ENCODE results near the gene TIAM1. TPM values are rescaled to one million over a fixed set of nuclear protein-coding genes. Genes with fewer than 3 reads are reported as not detected.

TIAM1 gene
- total RNA-seq, 2 experiments from 2014 or later = 34.9 to 38.5 TPM

DNA sequence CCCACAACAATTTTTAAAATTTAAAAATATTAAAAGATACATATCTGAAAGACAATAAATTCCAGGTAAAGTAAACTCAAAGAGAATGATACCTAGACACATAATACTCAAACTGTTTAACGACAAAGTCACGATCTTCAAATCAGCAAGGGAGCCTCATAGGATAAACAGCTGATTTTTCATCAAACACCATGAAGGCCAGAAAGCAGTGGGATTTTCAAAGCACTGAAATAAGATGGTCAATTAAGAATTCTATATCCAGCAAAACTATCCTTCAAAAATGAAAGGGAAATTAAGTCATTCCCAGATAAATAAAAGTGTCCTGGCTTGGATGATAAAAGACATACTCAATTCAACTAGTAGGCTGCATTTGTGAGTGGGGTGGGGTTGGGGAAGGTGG lies 100.5 kb downstream of the TIAM1 start:
- H3K4me3 Mint-ChIP-seq = no peak overlapping the region
- ATAC-seq (no peak), DNase-seq (no peak)
- no peaks in the 10 kb centered on the region for H3K4me1 Mint-ChIP-seq (ENCODE audit: low read depth)
- H3K36me3 Mint-ChIP-seq (ENCODE audit: low read depth) = peaks cover 54% of the 10 kb centered on the region
- no peak overlapping the region for H3K27ac Mint-ChIP-seq
- peaks cover 25% of the 10 kb centered on the region for H3K9me3 Mint-ChIP-seq
- no peaks in the 10 kb centered on the region for H3K27me3 Mint-ChIP-seq
- intact Hi-C loops (cut with micrococcal nuclease) = no loop called here
- POLR2A ChIA-PET = interaction anchor here (1.0 kb wide), 1 partner anchor 20 kb away, joined by 3 read pairs; no protein-coding TSS in a partner anchor
- TF ChIP-seq, protein P1, sequence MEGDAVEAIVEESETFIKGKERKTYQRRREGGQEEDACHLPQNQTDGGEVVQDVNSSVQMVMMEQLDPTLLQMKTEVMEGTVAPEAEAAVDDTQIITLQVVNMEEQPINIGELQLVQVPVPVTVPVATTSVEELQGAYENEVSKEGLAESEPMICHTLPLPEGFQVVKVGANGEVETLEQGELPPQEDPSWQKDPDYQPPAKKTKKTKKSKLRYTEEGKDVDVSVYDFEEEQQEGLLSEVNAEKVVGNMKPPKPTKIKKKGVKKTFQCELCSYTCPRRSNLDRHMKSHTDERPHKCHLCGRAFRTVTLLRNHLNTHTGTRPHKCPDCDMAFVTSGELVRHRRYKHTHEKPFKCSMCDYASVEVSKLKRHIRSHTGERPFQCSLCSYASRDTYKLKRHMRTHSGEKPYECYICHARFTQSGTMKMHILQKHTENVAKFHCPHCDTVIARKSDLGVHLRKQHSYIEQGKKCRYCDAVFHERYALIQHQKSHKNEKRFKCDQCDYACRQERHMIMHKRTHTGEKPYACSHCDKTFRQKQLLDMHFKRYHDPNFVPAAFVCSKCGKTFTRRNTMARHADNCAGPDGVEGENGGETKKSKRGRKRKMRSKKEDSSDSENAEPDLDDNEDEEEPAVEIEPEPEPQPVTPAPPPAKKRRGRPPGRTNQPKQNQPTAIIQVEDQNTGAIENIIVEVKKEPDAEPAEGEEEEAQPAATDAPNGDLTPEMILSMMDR (IDR thresholded peaks at IDR 0.05) = no peak
- CTCF ChIA-PET = interaction anchor here (0.9 to 1.5 kb wide), 3 partner anchors 10 to 337 kb away, joined by 3 to 8 read pairs (median 3); no protein-coding TSS in a partner anchor

DNA sequence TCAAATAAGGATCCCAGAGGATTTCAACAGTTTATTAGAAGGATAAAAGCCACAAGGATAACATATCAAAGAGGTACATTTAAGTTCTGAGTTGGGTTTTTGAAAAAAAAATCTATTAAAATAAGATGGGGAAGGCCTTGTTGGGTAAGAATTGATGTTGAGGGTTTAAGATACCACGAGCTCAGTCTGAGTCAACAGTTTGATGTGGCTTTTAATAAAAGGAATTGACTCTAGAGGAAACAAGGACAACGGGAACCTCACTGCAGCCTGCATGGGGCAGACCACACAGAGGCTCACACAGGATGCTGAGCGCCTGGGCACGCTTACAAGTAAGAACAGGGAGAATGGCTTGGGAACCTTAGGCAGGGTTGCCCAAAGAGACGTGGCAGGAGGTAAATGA lies 107.5 kb downstream of the TIAM1 start:
- Mint-ChIP-seq H3K27me3 (no peaks in the 10 kb centered on the region), H3K36me3 (ENCODE audit: low read depth) (peaks cover 29% of the 10 kb centered on the region), H3K27ac (peak overlapping the region; percentile 3), H3K4me1 (ENCODE audit: low read depth) (peaks cover 19% of the 10 kb centered on the region), H3K4me3 (no peak overlapping the region), H3K9me3 (peaks cover 10% of the 10 kb centered on the region)
- peak; percentile 85 for ATAC-seq
- TF ChIP-seq, protein P1 (IDR thresholded peaks at IDR 0.05) = no peak
- intact Hi-C loops (cut with micrococcal nuclease) = no loop called here
- POLR2A ChIA-PET = interaction anchor here (0.8 to 1.0 kb wide), 3 partner anchors 43 to 323 kb away, joined by 3 read pairs; no protein-coding TSS in a partner anchor
- CTCF ChIA-PET = interaction anchor here (0.6 to 1.3 kb wide), 4 partner anchors 22 to 137 kb away, joined by 3 to 5 read pairs (median 3); no protein-coding TSS in a partner anchor
- DNase-seq = peak; percentile 60

DNA sequence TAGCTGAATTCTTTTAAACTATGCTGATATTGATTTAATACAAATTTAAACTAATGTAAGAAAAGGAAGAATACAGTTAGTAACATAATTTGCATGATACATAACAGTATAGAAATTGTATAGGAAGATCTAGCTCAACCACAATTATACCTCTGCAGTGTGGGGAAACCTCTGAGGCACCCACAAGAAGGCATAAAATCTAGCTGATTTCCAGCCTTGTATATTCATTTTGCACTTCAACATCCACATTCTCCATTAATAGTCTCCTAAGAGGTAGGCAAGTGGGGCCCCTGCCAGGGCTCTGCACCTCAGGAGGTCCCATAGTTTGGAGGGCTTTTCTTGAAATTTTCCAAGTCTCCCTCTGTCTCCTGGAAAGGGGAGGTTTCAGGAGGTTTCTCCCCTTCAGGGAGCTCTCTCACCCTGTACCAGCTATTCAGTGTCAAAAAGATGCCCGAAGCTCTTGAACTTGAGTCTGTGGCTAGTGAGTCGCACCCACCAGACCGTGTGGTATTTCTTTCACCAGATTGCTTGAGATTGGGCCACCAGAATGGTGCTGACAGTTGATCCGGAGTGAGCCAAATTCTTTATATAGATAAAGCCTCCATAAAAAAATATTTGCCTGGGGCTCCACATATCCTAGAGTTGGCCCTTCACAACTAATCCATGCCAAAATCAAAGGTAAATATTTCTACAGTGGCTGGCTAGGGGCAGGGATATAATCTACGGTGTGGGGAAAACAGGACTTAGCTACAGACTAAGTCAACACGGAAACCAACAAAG lies 108.2 kb downstream of the TIAM1 start:
- no peaks in the 10 kb centered on the region for H3K27me3 Mint-ChIP-seq
- peaks cover 5% of the 10 kb centered on the region for H3K9me3 Mint-ChIP-seq
- ATAC-seq = peak; percentile 48
- TF ChIP-seq, protein P1 (IDR thresholded peaks at IDR 0.05) = no peak
- POLR2A ChIA-PET = interaction anchor here (0.8 to 1.0 kb wide), 3 partner anchors 43 to 323 kb away, joined by 3 read pairs; no protein-coding TSS in a partner anchor
- no peak overlapping the region for H3K4me3 Mint-ChIP-seq
- peaks cover 24% of the 10 kb centered on the region for H3K36me3 Mint-ChIP-seq (ENCODE audit: low read depth)
- no peak overlapping the region for H3K27ac Mint-ChIP-seq
- H3K4me1 Mint-ChIP-seq (ENCODE audit: low read depth) = peaks cover 19% of the 10 kb centered on the region
- CTCF ChIA-PET = interaction anchor here (0.6 to 1.3 kb wide), 6 partner anchors 21 to 368 kb away, joined by 3 to 5 read pairs (median 3); no protein-coding TSS in a partner anchor
- intact Hi-C loops (cut with micrococcal nuclease) = no loop called here
- peak; percentile 53 for DNase-seq

DNA sequence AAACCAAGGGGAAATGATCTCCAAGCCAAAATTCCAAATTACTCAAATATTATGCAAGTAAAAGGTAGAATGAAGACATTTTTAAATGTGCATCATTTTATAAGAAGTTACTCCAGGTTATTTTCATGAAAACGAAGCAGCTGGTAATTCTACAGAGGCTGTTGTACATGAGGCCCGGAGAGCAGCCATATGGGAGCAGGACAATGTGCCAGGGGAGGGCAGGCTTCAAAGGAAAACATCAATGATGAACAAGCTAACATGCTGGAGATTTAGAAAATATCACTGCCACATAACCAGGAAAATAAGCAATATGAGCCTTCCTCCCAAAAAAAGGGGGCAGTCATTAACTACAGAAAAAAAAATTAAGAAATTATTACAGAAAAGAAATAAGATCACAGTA lies 109.1 kb downstream of the TIAM1 start:
- intact Hi-C loops (cut with micrococcal nuclease) = no loop called here
- POLR2A ChIA-PET = no interaction called here
- CTCF ChIA-PET = interaction anchor here (1.0 to 1.1 kb wide), 2 partner anchors 37 to 369 kb away, joined by 3 to 4 read pairs; no protein-coding TSS in a partner anchor

More for the DNA sequence above, 109.1 kb downstream of the TIAM1 start:
- Mint-ChIP-seq H3K36me3 (ENCODE audit: low read depth) (peaks cover 15% of the 10 kb centered on the region), H3K4me3 (no peak overlapping the region), H3K9me3 (no peaks in the 10 kb centered on the region), H3K27ac (no peak overlapping the region), H3K4me1 (ENCODE audit: low read depth) (peaks cover 19% of the 10 kb centered on the region), H3K27me3 (no peaks in the 10 kb centered on the region)
- ATAC-seq (no peak), DNase-seq (no peak)
- TF ChIP-seq, protein P1 (IDR thresholded peaks at IDR 0.05) = no peak
